Kidney epithelial cell (primary cell): ENCODE measurements around the gene RALGAPB. TPM values are rescaled to one million over a fixed set of nuclear protein-coding genes. Genes with fewer than 3 reads are reported as not detected.

Source experiments
- DNase-seq: peaks from one replicate; pipeline ENCODE4 v3.0.0-alpha.2; 2010; ENCODE audit warnings: low read depth
- H3K27me3 ChIP-seq: 2 replicates; pipeline ENCODE4 v1.6.0; 2011; ENCODE audit warnings: low read length; ENCODE audit not compliant: control insufficient read depth, insufficient read depth
- H3K36me3 ChIP-seq: 2 replicates; pipeline ENCODE4 v1.5.1; 2011; ENCODE audit warnings: low read length; ENCODE audit not compliant: control insufficient read depth, insufficient read depth
- H3K4me3 ChIP-seq: 2 replicates; pipeline ENCODE4 v1.5.1; 2011; ENCODE audit warnings: low read depth, mild to moderate bottlenecking, control low read depth, low read length
- CTCF ChIP-seq: IDR thresholded peaks from 2 replicates; pipeline ENCODE4 v1.5.1; 2011; ENCODE audit warnings: mild to moderate bottlenecking, moderate library complexity, low read length, control low read depth, inconsistent platforms; ENCODE audit not compliant: insufficient read depth, poor library complexity, severe bottlenecking
- total RNA-seq: library from RNA; depleted of rRNA; stranded (reverse); fragments of >200 nt; gene quantifications from 2 replicates; pipeline ENCODE4 v1.2.3, GENCODE V29; 2015

The RALGAPB gene
- total RNA-seq, 1 donor from 2014 or later = 35.1 TPM

- TF ChIP-seq CTCF = no peak
- Histone ChIP-seq H3K27me3 (no peaks in the 10 kb centered on the region), H3K4me3 (no peak overlapping the region), H3K36me3 (no peaks in the 10 kb centered on the region)
- DNase-seq = no peak
Measured at GRCh38 chr20:38547288-38548085, 74.8 kb downstream of the RALGAPB start.

- TF ChIP-seq CTCF = no peak
- no peak for DNase-seq
- H3K27me3 ChIP-seq = no peaks in the 10 kb centered on the region
- no peaks in the 10 kb centered on the region for H3K36me3 ChIP-seq
- H3K4me3 ChIP-seq = no peak overlapping the region
Measured at GRCh38 chr20:38548356-38549083, 75.9 kb downstream of the RALGAPB start.

GRCh38 chr20:38550274-38550673 lies 77.6 kb downstream of the RALGAPB start:
- Histone ChIP-seq H3K27me3 (no peaks in the 10 kb centered on the region), H3K4me3 (no peak overlapping the region), H3K36me3 (no peaks in the 10 kb centered on the region)
- no peak for TF ChIP-seq CTCF
- DNase-seq = no peak

- no peaks in the 10 kb centered on the region for H3K36me3 ChIP-seq
- H3K4me3 ChIP-seq = no peak overlapping the region
- no peak for TF ChIP-seq CTCF
- DNase-seq = no peak
- H3K27me3 ChIP-seq = no peaks in the 10 kb centered on the region
Measured at GRCh38 chr20:38551056-38551626, 78.5 kb downstream of the RALGAPB start.

- no peak overlapping the region for H3K4me3 ChIP-seq
- no peaks in the 10 kb centered on the region for H3K36me3 ChIP-seq
- no peak for DNase-seq
- H3K27me3 ChIP-seq = no peaks in the 10 kb centered on the region
- TF ChIP-seq CTCF = no peak
Measured at GRCh38 chr20:38554986-38555385, 82.3 kb downstream of the RALGAPB start.
